Measurements from ENCODE around the gene THAP7.

- TF ChIP-seq CTCF (optimal IDR thresholded peaks at IDR 0.05 in 1 of 3, IDR thresholded peaks at IDR 0.05 in 1 of 3, conservative IDR thresholded peaks at IDR 0.05 in 1 of 3; ENCODE audit: extremely low read depth in 1 of 3, insufficient read depth in 2 of 3, low read length in 3 of 3) (no peak), EZH2 (IDR thresholded peaks at IDR 0.05; ENCODE audit: low read length) (no peak)
Observed at GRCh38 chr22:20979243-20979809, 22.6 kb downstream of the THAP7 start.
